ENCODE results near the gene ZNF554. TPM values are rescaled to one million over a fixed set of nuclear protein-coding genes. Genes with fewer than 3 reads are reported as not detected.

ZNF554 gene
- total and polyA plus RNA-seq, 2 of the 8 experiments (the other 6 are each of a cell fraction or from before 2014, with no cell fraction given): 1.8 to 5.7 TPM

DNA sequence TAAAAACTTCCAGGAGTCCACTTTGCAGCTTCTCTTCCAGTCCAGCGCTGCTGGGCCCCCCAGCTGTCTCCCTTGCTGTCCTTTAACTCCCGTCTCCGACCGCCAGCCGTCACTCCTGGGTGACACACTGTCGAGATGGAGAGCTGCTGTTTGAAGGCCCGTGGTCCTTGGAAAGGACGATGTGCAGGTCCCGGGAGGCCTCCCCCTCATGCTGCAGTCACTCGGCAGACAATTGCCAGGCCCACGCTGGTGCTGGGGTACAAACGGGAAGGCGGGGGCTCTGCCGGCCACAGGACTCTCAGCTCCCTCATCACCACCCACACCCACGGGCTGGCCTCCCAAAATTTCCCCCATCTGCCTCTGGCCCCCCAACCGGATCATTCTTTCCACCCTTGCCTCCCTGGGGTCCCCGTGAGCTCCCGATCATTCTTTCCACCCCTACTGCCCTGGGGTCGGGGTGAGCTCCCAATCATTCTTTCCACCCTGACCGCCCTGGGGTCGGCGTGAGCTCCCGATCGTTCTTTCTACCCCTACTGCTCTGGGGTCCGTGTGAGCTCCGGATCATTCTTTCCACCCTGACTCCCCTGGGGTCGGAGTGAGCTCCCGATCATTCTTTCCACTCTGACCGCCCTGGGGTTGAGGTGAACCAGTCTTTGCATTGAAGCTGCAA, 16.0 kb upstream of the ZNF554 start:
- H3K79me1 ChIP-seq (ENCODE audit: low read depth, low read length): peaks cover 11% of the 10 kb centered on the region
- H3K4me1 ChIP-seq (replicated peaks in 1 of 4; ENCODE audit: control insufficient read depth in 3 of 4, insufficient read depth in 4 of 4, low read length in 3 of 4): no peaks in the 10 kb centered on the region; a peak in 1 of 7 replicates
- no peak overlapping the region for H2BK5ac ChIP-seq (ENCODE audit: low read depth, low read length)
- no peak overlapping the region for H2BK120ac ChIP-seq (replicated peaks; ENCODE audit: low read depth, low read length)
- ChIA-PET CTCF (ENCODE audit: partially characterized antibody) (interaction anchor here (0.6 to 1.1 kb wide), 2 partner anchors 16 to 120 kb away, joined by 3 read pairs; no protein-coding TSS in a partner anchor), POLR2A (ENCODE audit: partially characterized antibody) (interaction anchor here (1.1 to 2.0 kb wide), 3 partner anchors 9 to 75 kb away, joined by 3 to 10 read pairs (median 3); no protein-coding TSS in a partner anchor)
- no peaks in the 10 kb centered on the region for H3K27me3 ChIP-seq (replicated peaks in 1 of 4; ENCODE audit: control insufficient read depth in 3 of 4, extremely low read depth in 1 of 4, insufficient read depth in 3 of 4, low read length in 3 of 4)
- no peak overlapping the region for H2AFZ ChIP-seq (ENCODE audit: low read length)
- no peak overlapping the region for H2BK20ac ChIP-seq (ENCODE audit: low read length)
- H3K23me2 ChIP-seq (ENCODE audit: low read depth, low read length): peaks cover 7% of the 10 kb centered on the region; the same call in 1 of the 2 replicates
- H3K14ac ChIP-seq (ENCODE audit: insufficient read length): no peak overlapping the region
- 96% methylated on average over 27 of the region's 29 CpGs; no CpG with 5 or more reads in 1 of the 2 experiments for WGBS, 2 experiments (ENCODE audit: extremely low coverage in 1 of 2, insufficient coverage in 1 of 2, insufficient read length in 1 of 2, insufficient replicate concordance in 2 of 2, low coverage in 1 of 2, low lambda C conversion rate in 2 of 2, missing lambda C conversion rate in 1 of 2)
- H2AK5ac ChIP-seq (ENCODE audit: low read depth, low read length): no peak overlapping the region
- H3K4me3 ChIP-seq (ENCODE audit: extremely low read depth in 1 of 4, insufficient read depth in 2 of 4, low read depth in 3 of 4, low read length in 4 of 4): no peak overlapping the region
- H4K91ac ChIP-seq (replicated peaks; ENCODE audit: insufficient read length, low read length): no peak overlapping the region
- H3K4me2 ChIP-seq (ENCODE audit: insufficient read depth in 1 of 2, low read depth in 2 of 2, low read length in 2 of 2): no peak overlapping the region
- no peak overlapping the region for H2BK12ac ChIP-seq (ENCODE audit: low read depth, low read length)
- H3K18ac ChIP-seq (ENCODE audit: extremely low read depth, low read length): no peak overlapping the region
- H3K9me3 ChIP-seq (ENCODE audit: insufficient read depth in 2 of 2, low read depth in 1 of 2, low read length in 1 of 2): no peaks in the 10 kb centered on the region
- no peak overlapping the region for H4K5ac ChIP-seq (ENCODE audit: insufficient read length, low read depth, low read length)
- peaks cover 7 to 30% of the 10 kb centered on the region in 2 experiments for H4K20me1 ChIP-seq (replicated peaks in 1 of 2; ENCODE audit: control insufficient read depth in 1 of 2, insufficient read depth in 2 of 2, low read length in 2 of 2)
- FAIRE-seq: no peak
- no peak for DNase-seq (ENCODE audit: low read depth in 1 of 2, low spot score in 2 of 2)
- H3K56ac ChIP-seq (replicated peaks; ENCODE audit: insufficient read length, low read depth, low read length): no peak overlapping the region
- no peak overlapping the region for H3K9ac ChIP-seq (replicated peaks in 1 of 4; ENCODE audit: extremely low read depth in 1 of 4, low read depth in 3 of 4, low read length in 3 of 4)
- H3K23ac ChIP-seq (ENCODE audit: insufficient read length): no peak overlapping the region
- H3K79me2 ChIP-seq (ENCODE audit: control insufficient read depth in 1 of 2, insufficient read depth in 2 of 2, low read length in 2 of 2): no peaks in the 10 kb centered on the region
- H4K8ac ChIP-seq (ENCODE audit: extremely low read depth, insufficient read depth, low read length): no peak overlapping the region
- H3K27ac ChIP-seq (ENCODE audit: low read depth, low read length): no peak overlapping the region
- H3K4ac ChIP-seq (replicated peaks; ENCODE audit: insufficient read length, low read depth, low read length): no peak overlapping the region
- no peak overlapping the region for H2BK15ac ChIP-seq (ENCODE audit: low read length)
- peaks cover 9 to 64% (median 47%) of the 10 kb centered on the region in 4 experiments; a peak in 7 of 8 replicates for H3K36me3 ChIP-seq (ENCODE audit: control insufficient read depth in 2 of 4, insufficient read depth in 4 of 4, low read length in 3 of 4)
